Astrocyte of the cerebellum (primary cell): Measurements from ENCODE around the gene FGFR3.

Experiments used
- DNase-seq: peaks from one replicate; pipeline ENCODE4 v3.0.0-alpha.2; 2011; ENCODE audit warnings: low read depth
- H3K4me3 ChIP-seq: 2 replicates; pipeline ENCODE4 v1.5.1; 2011; ENCODE audit warnings: mild to moderate bottlenecking, low read depth, low read length, moderate library complexity
- CTCF ChIP-seq: IDR thresholded peaks from 2 replicates; pipeline ENCODE4 v1.5.1; 2012; ENCODE audit warnings: low read length, low read depth, moderate library complexity, mild to moderate bottlenecking; ENCODE audit errors: missing control alignments
- in situ Hi-C: cut with HindIII; loops from 2 replicates; pipeline ENCODE4 v1.10.0; 2017; ENCODE audit warnings: low sequenced_read_pairs

Gene FGFR3

DNA sequence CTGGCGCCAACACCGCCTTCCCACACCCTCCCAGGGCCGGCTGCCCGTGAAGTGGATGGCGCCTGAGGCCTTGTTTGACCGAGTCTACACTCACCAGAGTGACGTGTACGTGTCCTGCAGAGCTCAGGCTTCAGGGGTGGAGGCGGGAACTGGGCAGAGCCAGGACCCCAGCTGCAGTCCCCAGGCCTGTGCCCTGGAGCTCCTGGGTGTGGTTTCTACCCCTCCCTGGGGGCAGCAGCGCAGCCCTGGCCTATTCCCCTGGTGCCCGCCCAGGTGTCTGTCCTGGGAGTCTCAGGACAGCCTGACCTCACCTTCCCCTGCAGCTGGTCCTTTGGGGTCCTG is 13.1 kb downstream of the FGFR3 start:
- H3K4me3 ChIP-seq: no peak overlapping the region
- no peak for DNase-seq
- in situ Hi-C loops: no loop called here
- no peak for TF ChIP-seq CTCF

DNA sequence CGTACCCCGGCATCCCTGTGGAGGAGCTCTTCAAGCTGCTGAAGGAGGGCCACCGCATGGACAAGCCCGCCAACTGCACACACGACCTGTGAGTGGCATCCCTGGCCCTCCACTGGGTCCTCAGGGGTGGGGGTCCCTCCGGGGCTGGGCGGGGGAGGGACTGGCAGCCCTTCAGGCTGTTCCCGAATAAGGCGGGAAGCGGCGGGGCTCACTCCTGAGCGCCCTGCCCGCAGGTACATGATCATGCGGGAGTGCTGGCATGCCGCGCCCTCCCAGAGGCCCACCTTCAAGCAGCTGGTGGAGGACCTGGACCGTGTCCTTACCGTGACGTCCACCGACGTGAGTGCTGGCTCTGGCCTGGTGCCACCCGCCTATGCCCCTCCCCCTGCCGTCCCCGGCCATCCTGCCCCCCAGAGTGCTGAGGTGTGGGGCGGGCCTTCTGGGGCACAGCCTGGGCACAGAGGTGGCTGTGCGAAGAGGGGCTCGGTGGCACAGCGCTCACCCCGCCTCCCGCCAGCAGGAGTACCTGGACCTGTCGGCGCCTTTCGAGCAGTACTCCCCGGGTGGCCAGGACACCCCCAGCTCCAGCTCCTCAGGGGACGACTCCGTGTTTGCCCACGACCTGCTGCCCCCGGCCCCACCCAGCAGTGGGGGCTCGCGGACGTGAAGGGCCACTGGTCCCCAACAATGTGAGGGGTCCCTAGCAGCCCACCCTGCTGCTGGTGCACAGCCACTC is 13.7 kb downstream of the FGFR3 start:
- no peak overlapping the region for H3K4me3 ChIP-seq
- DNase-seq: no peak
- TF ChIP-seq CTCF: no peak
- in situ Hi-C loops: no loop called here

DNA sequence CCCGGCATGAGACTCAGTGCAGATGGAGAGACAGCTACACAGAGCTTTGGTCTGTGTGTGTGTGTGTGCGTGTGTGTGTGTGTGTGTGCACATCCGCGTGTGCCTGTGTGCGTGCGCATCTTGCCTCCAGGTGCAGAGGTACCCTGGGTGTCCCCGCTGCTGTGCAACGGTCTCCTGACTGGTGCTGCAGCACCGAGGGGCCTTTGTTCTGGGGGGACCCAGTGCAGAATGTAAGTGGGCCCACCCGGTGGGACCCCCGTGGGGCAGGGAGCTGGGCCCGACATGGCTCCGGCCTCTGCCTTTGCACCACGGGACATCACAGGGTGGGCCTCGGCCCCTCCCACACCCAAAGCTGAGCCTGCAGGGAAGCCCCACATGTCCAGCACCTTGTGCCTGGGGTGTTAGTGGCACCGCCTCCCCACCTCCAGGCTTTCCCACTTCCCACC is 14.3 kb downstream of the FGFR3 start:
- no peak for TF ChIP-seq CTCF
- in situ Hi-C loops: no loop called here
- no peak for DNase-seq
- H3K4me3 ChIP-seq: no peak overlapping the region

- no peak overlapping the region for H3K4me3 ChIP-seq
- no peak for TF ChIP-seq CTCF
- in situ Hi-C loops: no loop called here
- DNase-seq: no peak
These were observed 15.3 kb downstream of the FGFR3 start for GRCh38 chr4:1808396-1808795.

DNA sequence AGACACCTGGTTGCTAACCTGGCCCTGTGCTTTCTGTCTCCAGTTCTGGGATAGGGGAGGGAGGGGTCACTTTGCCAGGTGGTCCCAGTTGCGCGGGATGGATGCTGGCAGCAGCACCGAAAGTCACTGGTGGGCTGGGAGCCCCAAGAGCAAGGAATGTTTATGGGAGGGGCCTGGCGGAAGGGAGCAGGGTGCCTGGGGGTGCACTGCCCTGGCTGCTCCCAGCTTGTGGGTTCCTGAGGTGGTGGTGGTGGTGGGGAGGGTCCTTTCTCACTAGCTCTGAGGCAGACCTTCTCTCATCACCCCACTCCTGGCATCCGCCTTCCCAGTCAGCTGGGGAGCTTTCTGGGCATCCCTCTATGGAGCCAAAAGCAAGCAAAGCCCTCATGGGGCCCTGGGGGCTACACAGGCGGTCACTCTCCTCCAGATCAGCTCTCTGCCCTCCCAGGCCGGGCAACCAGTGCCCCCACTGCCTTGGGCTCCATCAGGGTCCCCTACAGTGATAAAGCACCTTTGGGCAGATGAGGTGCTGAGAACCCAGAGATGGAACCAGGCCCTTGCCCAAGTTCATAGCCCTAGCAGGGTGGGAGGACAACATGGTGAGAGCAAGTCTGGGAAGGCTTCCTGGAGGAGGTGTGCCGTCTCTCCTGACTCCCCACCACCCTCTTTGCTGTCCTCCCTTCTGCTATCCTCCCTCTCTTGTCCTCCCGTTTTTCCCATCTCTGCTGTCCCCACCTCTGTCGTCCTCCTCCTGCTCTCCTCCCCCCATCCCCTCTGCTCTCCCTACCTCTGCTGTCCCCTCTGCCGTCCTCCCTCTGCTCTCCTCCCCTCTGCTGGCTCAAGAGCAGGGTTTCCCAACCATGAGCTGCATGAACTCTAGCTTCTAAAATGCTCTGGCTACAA is 16.0 kb downstream of the FGFR3 start:
- in situ Hi-C loops: no loop called here
- no peak overlapping the region for H3K4me3 ChIP-seq
- TF ChIP-seq CTCF: no peak
- no peak for DNase-seq

- peak; percentile 87 for TF ChIP-seq CTCF
- no peak for DNase-seq
- in situ Hi-C loops: loop anchor here (5.0 kb wide), 1 partner anchor 47 kb away; the partner anchor contains the start of gene LETM1
- H3K4me3 ChIP-seq: no peak overlapping the region
These were observed 16.8 kb downstream of the FGFR3 start for GRCh38 chr4:1809754-1810502.
